PC-9 (cell line): ENCODE results near the gene SLC35B3.

Experiments
- CTCF ChIP-seq: fragments of 200-600 bp; sonication (generic); conservative IDR thresholded peaks from 2 replicates; pipeline ENCODE4 v1.6.1; 2017; ENCODE audit warnings: mixed run types, antibody characterized with exemption, mild to moderate bottlenecking, moderate library complexity
- EZH2 ChIP-seq: fragments of 200-600 bp; sonication (generic); IDR thresholded peaks from 2 replicates; pipeline ENCODE4 v1.8.0; 2017; ENCODE audit warnings: antibody characterized with exemption, low read depth

GRCh38 chr6:8446391-8446790 lies 11.0 kb upstream of the SLC35B3 start:
- no peak for TF ChIP-seq CTCF
- TF ChIP-seq EZH2 = no peak
